A204.1 (cell line): ENCODE data around the gene SDC1.

Experiments
- FAIRE-seq: peaks from 2 replicates; lab custom pipeline; 2012; peaks lifted over from hg19 to GRCh38; lab: Jason Lieb, UNC

SDC1 gene

GRCh38 chr2:20169796-20170703, 54.9 kb downstream of the SDC1 start:
- FAIRE-seq, result no peak

GRCh38 chr2:20168727-20169696, 55.9 kb downstream of the SDC1 start:
- FAIRE-seq, result no peak

GRCh38 chr2:20168048-20168726, 56.7 kb downstream of the SDC1 start:
- FAIRE-seq, result no peak

GRCh38 chr2:20167356-20167755, 57.6 kb downstream of the SDC1 start:
- no peak for FAIRE-seq

GRCh38 chr2:20165677-20166509, 59.0 kb downstream of the SDC1 start:
- FAIRE-seq, result no peak

- no peak for FAIRE-seq
Observed at GRCh38 chr2:20164734-20165478, 60.0 kb downstream of the SDC1 start.

- no peak for FAIRE-seq
Observed at GRCh38 chr2:20164061-20164733, 60.7 kb downstream of the SDC1 start.

GRCh38 chr2:20159411-20160070, 65.4 kb downstream of the SDC1 start:
- no peak for FAIRE-seq

- no peak for FAIRE-seq
Observed at GRCh38 chr2:20157193-20157891, 67.6 kb downstream of the SDC1 start.

GRCh38 chr2:20156836-20157192, 68.1 kb downstream of the SDC1 start:
- FAIRE-seq, result no peak

GRCh38 chr2:20156076-20156759, 68.7 kb downstream of the SDC1 start:
- FAIRE-seq, result no peak

- FAIRE-seq, result no peak
Observed at GRCh38 chr2:20153131-20153851, 71.6 kb downstream of the SDC1 start.

GRCh38 chr2:20150806-20151571, 73.9 kb downstream of the SDC1 start:
- FAIRE-seq, result no peak
